HepG2 (cell line): Measurements from ENCODE around the gene MEI1.
A peak's percentile ranks its signal among the peaks of the same experiment; 100 is the strongest.

Experiments
- CBX5 ChIP-seq: sonication (generic); formaldehyde crosslinking; IDR thresholded peaks from 2 replicates; pipeline ENCODE4 v1.4.0; 2020; ENCODE audit warnings: missing genetic modification reagents, borderline replicate concordance
- ELF4 ChIP-seq: sonication (generic); formaldehyde crosslinking; IDR thresholded peaks from 2 replicates; pipeline ENCODE4 v1.5.0; 2020; ENCODE audit warnings: missing genetic modification reagents, mild to moderate bottlenecking, moderate library complexity, borderline replicate concordance
- FOXM1 ChIP-seq: sonication (generic); formaldehyde crosslinking; IDR thresholded peaks from 2 replicates; pipeline ENCODE4 v1.5.0; 2020; ENCODE audit warnings: missing genetic modification reagents
- HMG20B ChIP-seq: conservative IDR thresholded peaks from 2 replicates; pipeline ENCODE4 v1.6.1; 2016; ENCODE audit warnings: missing genetic modification reagents, missing compliant biosample characterization
- IRF2 ChIP-seq: IDR thresholded peaks from 2 replicates; pipeline ENCODE4 v1.6.1; 2018; ENCODE audit warnings: missing genetic modification reagents, missing compliant biosample characterization
- KLF11 ChIP-seq: IDR thresholded peaks from 2 replicates; pipeline ENCODE4 v1.6.1; 2016; ENCODE audit warnings: missing compliant biosample characterization
- NR3C1 ChIP-seq: sonication (generic); formaldehyde crosslinking; IDR thresholded peaks from 2 replicates; pipeline ENCODE4 v1.4.0; 2020; ENCODE audit warnings: missing genetic modification reagents
- POLR2A ChIP-seq, 2 experiments: IDR thresholded peaks; 2 replicates each; pipeline ENCODE4 v1.6.1; 2011; ENCODE audit warnings: low read depth in 2 of 2, low read length in 2 of 2, mild to moderate bottlenecking in 1 of 2, moderate library complexity in 1 of 2; ENCODE audit not compliant: insufficient read depth in 1 of 2
- ZBTB21 ChIP-seq: sonication (generic); formaldehyde crosslinking; IDR thresholded peaks from 2 replicates; pipeline ENCODE4 v1.4.0; 2020; ENCODE audit warnings: missing genetic modification reagents
- ZC3H4 ChIP-seq: sonication (generic); formaldehyde crosslinking; IDR thresholded peaks from 2 replicates; pipeline ENCODE4 v1.4.0; 2020; ENCODE audit warnings: missing genetic modification reagents, borderline replicate concordance
- ZNF777 ChIP-seq: sonication (generic); formaldehyde crosslinking; IDR thresholded peaks from 2 replicates; pipeline ENCODE4 v1.4.0; 2020; ENCODE audit warnings: missing genetic modification reagents
- ZNF780A ChIP-seq: sonication (generic); formaldehyde crosslinking; IDR thresholded peaks from 2 replicates; pipeline ENCODE4 v1.8.0; 2022; ENCODE audit warnings: mild to moderate bottlenecking, missing genetic modification reagents, moderate library complexity

GRCh38 chr22:41831828-41832552 lies 132.7 kb downstream of the MEI1 start:
- TF ChIP-seq ELF4 (CRISPR knock-in tag) (no peak), IRF2 (CRISPR knock-in tag) (no peak), KLF11 (CRISPR knock-in tag) (no peak), POLR2A (IDR thresholded peaks at IDR 0.05; ENCODE audit: insufficient read depth in 1 of 2, low read depth in 2 of 2, low read length in 2 of 2) (no peak), ZBTB21 (CRISPR knock-in tag) (no peak), CBX5 (CRISPR knock-in tag) (no peak), ZC3H4 (CRISPR knock-in tag) (peak; percentile 53; the same call in 1 of the 2 replicates), ZNF777 (CRISPR knock-in tag) (peak; percentile 4; the same call in 1 of the 2 replicates), FOXM1 (CRISPR knock-in tag) (no peak), NR3C1 (CRISPR knock-in tag) (no peak), HMG20B (CRISPR knock-in tag) (no peak), ZNF780A (CRISPR knock-in tag) (no peak)
